Stimulated activated CD8-positive, alpha-beta memory T cell treated with anti-CD3 and anti-CD28 coated beads, Interleukin-12 subunit alpha, Interleukin-12 subunit beta, amount 100 ng/mL, for 24 hours (primary cell): ENCODE measurements around the gene DCAF11.

Source experiments
- DNase-seq: peaks from one replicate; pipeline ENCODE4 v3.0.0-alpha.2; 2020; ENCODE audit errors: extremely low read depth

Gene DCAF11

DNA sequence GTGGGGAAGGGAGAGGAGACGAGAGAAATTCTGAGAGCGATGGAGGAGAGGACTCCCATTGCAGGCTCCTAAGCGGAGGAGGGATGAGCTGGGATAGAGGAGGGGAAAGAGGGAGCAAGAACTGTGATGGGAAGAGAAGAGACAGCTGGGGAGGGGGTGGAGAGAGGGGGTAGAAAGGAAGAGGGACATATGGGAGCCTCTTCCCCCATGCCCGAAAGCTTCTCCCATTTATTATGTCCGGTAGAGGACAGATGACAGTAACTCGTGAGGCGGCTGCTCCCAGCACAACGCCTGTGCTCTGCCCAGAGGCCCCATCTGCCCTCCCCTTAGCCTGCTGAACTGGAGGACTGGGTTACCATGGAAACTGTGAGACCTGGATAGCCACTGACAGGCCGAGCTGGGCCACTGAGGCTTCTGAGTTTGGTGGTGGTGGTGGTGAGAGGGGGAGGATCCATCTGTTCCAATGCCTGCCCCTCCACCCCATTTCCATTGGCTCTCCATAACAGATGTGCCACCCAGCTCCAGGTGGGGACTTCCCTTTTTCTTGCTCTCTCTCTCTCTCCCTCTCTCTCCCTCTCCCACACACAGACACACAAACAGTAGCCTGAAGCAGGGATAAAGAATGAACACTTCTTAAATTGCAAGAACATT lies 35.0 kb upstream of the DCAF11 start:
- DNase-seq = no peak

GRCh38 chr14:24080142-24080530 lies 34.4 kb upstream of the DCAF11 start:
- no peak for DNase-seq

DNA sequence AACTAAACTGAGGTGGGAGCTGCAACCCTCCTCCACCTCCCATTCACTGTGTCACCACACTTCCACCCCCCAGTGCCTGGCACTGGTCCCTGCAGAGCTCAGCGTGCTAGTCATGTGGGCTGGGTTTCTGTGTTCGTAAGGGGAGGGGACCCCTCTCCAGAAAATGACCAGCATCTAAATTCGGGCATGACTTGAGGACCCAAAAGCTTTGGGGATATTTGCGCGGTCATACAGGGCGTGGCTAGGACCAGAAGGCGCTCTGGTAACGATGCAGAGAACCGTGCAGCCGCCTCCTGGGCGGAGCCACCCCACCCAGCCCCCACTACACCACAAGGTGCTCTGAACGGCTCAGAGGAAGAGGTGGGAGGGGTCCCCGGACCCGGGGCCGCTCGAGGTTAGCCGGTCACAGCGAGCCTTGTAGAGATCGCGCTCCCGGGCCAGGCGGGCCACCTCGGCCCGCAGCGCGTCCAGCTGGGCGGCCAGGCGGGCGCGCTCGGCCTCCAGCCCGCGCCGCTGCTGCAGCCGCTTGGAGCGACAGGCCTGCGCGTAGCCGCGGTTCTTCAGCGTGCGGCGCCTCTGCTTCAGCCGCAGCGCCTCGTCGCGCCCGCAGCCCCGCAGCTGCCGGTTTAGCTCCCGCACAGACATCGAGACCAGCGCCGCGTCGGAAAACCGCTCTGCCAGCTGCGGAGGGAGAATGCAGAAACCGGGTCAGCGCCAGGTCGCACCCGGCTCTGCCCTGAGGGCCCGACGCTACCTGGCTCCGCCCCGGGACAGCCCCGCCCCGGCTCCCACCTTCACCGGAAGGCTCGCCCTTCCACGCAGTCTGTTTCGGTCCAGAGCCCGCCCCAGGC lies 33.5 kb upstream of the DCAF11 start:
- peak; percentile 23 for DNase-seq

DNA sequence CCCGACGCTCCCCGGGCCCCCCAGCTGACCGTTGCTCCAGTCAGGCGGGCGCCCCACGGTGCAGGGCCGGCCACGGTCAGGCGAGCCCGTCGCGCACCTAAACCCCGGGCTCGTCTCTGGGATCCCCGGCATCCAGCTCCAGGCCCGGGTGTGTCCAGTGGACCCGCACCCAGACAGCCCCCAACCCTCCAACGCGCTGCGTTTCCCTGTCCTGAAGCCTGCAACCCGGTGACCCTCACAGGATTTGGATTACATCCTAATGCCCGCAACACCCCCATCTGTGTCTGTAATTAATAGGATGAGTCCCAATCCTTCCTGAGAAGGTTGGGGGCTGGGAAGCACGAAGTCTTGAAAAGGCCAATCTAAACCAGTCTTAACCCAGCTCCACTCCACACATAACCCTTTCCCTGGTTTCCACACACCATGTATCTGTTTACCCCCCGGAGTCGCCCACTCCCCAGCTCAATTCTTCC lies 32.8 kb upstream of the DCAF11 start:
- no peak for DNase-seq

- DNase-seq = no peak
Measured at GRCh38 chr14:24082411-24083080, 32.0 kb upstream of the DCAF11 start.

DNA sequence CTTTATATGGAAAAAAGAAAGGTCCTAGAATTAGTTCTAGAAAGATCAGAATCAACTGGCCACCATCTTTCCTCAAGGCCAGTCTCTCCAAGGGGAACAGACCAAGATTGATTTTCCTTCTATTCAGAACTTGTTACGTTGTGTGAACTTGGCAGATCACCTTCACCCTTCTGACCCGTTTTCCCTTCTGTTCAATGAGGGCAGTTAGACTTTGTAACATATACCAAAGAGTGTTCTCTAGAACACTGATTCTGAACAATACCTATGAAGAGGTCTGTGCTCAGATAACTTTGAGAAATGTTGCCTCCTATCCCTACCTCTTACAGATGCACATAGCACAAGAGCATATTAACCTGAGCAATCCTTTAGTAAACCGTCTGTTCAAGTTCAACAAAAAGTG lies 31.1 kb upstream of the DCAF11 start:
- DNase-seq = no peak

GRCh38 chr14:24084440-24084839 lies 30.1 kb upstream of the DCAF11 start:
- no peak for DNase-seq

- no peak for DNase-seq
Measured at GRCh38 chr14:24085215-24085614, 29.4 kb upstream of the DCAF11 start.

DNA sequence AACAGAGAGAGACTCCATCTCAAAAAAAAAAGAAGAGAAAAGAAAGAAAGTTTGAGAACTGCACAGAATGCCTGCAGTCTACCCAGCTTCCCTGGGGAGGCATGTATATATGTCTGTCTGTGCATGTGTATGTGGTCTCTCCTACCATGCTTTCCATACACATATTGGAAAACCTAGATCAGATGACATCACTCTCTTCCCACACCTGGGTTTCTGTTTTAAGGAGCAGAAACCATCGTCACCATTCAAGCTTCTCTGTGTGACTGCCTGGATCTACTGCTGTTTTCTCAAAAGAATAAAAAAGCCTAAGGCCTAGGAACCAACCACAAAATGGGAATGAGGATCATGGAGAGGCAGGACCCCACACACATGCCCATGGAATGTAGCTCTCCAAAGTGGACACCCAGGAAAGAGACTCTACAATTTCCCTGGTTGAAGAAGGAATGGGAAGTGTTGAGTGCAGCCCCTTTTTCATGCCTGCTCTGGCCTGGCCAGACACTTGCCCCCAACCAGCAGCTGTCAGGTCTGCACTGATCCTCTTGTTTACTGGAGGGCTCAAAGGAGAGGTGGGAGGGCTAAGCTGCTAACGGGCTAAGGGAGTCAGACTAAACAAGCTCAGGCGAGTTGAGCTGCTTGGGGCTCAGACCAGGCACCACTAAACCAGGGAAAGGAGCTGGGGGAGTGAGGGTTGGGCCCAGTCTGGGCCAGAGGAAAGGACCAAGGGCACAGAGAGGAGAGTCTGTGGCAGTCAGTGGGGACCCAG lies 28.2 kb upstream of the DCAF11 start:
- no peak for DNase-seq

GRCh38 chr14:24087004-24087403 lies 27.6 kb upstream of the DCAF11 start:
- no peak for DNase-seq

- DNase-seq = no peak
Measured at GRCh38 chr14:24088095-24088494, 26.5 kb upstream of the DCAF11 start.

GRCh38 chr14:24089890-24090289 lies 24.7 kb upstream of the DCAF11 start:
- DNase-seq = no peak

DNA sequence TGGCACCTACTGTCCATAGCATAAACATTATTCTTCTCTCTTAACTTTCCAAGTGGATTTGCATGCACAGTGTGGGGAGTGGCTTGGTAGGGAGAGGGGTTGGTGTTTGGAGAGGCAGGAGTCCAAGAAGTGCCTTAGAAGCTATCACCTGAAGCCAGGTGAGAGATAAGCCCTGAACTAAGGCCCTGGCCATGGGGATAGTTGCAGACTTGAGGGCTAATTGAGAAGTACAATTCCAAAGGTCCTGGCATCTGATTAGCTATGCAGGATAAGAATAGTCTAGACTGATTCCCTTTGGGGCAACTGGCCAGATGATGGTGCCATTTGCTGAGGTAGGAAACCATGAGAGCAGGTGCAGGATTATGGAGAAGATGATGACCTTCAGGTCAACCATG lies 22.5 kb upstream of the DCAF11 start:
- DNase-seq = no peak

- DNase-seq = no peak
Measured at GRCh38 chr14:24092505-24093206, 21.9 kb upstream of the DCAF11 start.

DNA sequence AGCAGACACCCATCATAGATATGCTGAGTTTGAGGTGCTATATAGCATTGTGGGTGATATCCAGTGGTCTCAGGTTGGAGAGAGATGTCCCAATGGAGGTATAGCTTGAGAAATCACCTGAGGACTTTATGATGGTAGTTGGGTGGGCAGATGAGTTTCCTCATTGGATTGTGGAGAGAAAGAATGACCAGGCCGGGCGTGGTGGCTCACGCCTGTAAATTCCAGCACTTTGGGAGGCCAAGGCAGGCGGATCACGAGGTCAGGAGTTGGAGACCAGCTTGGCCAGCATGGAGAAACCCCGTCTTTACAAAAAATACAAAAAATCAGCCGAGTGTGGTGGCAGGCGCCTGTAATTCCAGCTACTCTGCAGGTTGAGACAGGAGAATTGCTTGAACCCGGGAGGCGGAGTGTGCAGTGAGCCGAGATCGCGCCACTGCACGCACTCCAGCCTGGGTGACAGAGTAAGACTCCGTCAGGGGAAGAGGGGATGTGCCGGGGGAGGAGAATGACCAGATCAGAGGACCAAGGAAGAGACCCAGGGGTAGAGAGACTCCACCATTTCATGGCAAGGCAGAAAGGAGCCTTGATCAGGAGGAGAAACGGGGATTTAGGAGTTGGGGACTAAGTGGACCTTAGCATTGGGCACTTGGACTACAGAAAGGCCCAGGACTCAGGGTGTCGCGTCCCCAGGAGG lies 21.2 kb upstream of the DCAF11 start:
- no peak for DNase-seq

DNA sequence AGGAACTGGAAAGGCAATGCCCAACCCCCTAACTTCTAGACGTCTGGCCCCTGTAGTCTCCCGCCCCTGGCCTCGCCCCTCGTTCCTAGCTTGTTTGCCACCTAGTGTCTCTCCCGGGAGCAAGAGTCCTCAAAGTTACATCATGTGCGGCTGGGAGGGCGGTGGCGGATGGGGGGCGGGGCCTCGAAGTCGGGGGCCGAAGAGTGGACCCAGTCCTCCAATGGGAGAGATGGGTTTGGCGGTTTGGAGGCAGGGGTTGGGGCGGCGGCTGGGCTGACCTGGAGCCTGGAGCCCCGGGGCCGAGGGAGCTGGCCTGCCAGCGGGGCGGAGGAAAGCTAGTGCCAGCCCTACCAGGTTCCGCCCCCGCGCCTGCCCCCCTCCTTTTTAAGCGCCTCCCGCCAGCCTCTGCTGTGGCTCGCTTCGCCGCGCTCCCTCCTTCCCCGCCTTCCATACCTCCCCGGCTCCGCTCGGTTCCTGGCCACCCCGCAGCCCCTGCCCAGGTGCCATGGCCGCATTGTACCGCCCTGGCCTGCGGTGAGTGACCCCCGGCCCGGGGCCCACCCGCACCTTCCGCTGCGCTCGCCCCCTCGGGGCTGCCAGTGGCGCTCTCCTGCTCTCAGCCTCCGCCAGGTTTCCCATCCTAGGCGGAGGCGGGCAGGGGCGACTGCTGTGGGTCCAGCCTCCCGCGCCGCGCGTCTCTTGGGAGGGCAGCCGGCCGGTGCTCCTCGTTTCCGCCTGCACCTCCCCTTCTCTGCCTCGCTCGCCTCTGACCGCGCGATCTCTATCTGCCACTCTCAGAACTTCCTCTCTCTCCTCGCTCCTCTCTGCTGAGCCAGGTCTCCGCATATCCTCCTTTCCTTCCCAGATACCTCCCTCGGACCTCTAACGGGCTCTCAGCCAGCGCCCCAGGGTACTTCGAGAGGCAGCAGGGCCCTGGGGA lies 20.4 kb upstream of the DCAF11 start, which contains the start of gene PCK2:
Gene PCK2 (plus strand): TSS at position 411 of the 940 bp plus-strand sequence. CDS start 95 bp downstream, at position 506.
- peak; percentile 65 for DNase-seq

- no peak for DNase-seq
Measured at GRCh38 chr14:24094841-24095270, 19.7 kb upstream of the DCAF11 start.

GRCh38 chr14:24095271-24096068 lies 19.1 kb upstream of the DCAF11 start:
- peak; percentile 27 for DNase-seq
